ENCODE measurements around the gene PTPN3. TPM values are rescaled to one million over a fixed set of nuclear protein-coding genes. Genes with fewer than 3 reads are reported as not detected.

Gene PTPN3
- total RNA-seq, 6 donors from 2014 or later: 10.2 to 26.2 (median 15.2) TPM

- no peak overlapping the region for H3K4me3 ChIP-seq
- 68 to 86% methylated on average over 3 of the region's 3 CpGs for WGBS, 2 donors
- H3K9me3 ChIP-seq: no peaks in the 10 kb centered on the region
- no peaks in the 10 kb centered on the region for H3K4me1 ChIP-seq
- ATAC-seq (ENCODE audit: low FRiP score in 2 of 2) (no peak), DNase-seq (no peak)
- no peaks in the 10 kb centered on the region for H3K27me3 ChIP-seq
- H3K36me3 ChIP-seq: peaks cover 0 to 5% (median 0%) of the 10 kb centered on the region in 4 donors
- TF ChIP-seq CTCF (IDR thresholded peaks at IDR 0.05) (no peak), POLR2A (IDR thresholded peaks at IDR 0.05) (no peak), EP300 (IDR thresholded peaks at IDR 0.05) (no peak), POLR2AphosphoS5 (IDR thresholded peaks at IDR 0.05) (no peak)
- H3K27ac ChIP-seq: no peak overlapping the region
Observed at GRCh38 chr9:109452761-109453160, 45.3 kb downstream of the PTPN3 start.

- no peaks in the 10 kb centered on the region for H3K9me3 ChIP-seq
- H3K4me1 ChIP-seq: no peaks in the 10 kb centered on the region
- no peaks in the 10 kb centered on the region for H3K27me3 ChIP-seq
- H3K36me3 ChIP-seq: peaks cover 0 to 5% (median 0%) of the 10 kb centered on the region in 4 donors
- no peak for DNase-seq
- no peak overlapping the region for H3K4me3 ChIP-seq
- WGBS, 2 donors: 72 to 85% methylated on average over 8 to 9 of the region's 9 CpGs
- ATAC-seq (ENCODE audit: low FRiP score in 2 of 2): no peak
- H3K27ac ChIP-seq: no peak overlapping the region
- TF ChIP-seq POLR2AphosphoS5 (IDR thresholded peaks at IDR 0.05) (no peak), CTCF (IDR thresholded peaks at IDR 0.05) (no peak), POLR2A (IDR thresholded peaks at IDR 0.05) (no peak), EP300 (IDR thresholded peaks at IDR 0.05) (no peak)
Observed at GRCh38 chr9:109451311-109452025, 46.6 kb downstream of the PTPN3 start.

- Histone ChIP-seq H3K36me3 (peaks cover 0 to under 1% (median 0%) of the 10 kb centered on the region in 4 donors), H3K4me1 (no peaks in the 10 kb centered on the region), H3K4me3 (no peak overlapping the region), H3K9me3 (no peaks in the 10 kb centered on the region), H3K27me3 (no peaks in the 10 kb centered on the region), H3K27ac (no peak overlapping the region)
- ATAC-seq (ENCODE audit: low FRiP score in 2 of 2) (no peak), DNase-seq (no peak)
- 41 to 79% methylated on average over 3 of the region's 3 CpGs for WGBS, 2 donors
- no peak for TF ChIP-seq POLR2A (IDR thresholded peaks at IDR 0.05)
- no peak for TF ChIP-seq POLR2AphosphoS5 (IDR thresholded peaks at IDR 0.05)
- TF ChIP-seq CTCF (IDR thresholded peaks at IDR 0.05): no peak
- no peak for TF ChIP-seq EP300 (IDR thresholded peaks at IDR 0.05)
Observed at GRCh38 chr9:109450346-109450745, 47.8 kb downstream of the PTPN3 start.

- Histone ChIP-seq H3K4me1 (no peaks in the 10 kb centered on the region), H3K27me3 (no peaks in the 10 kb centered on the region), H3K9me3 (no peaks in the 10 kb centered on the region), H3K36me3 (no peaks in the 10 kb centered on the region), H3K27ac (no peak overlapping the region), H3K4me3 (no peak overlapping the region)
- DNase-seq (no peak), ATAC-seq (ENCODE audit: low FRiP score in 2 of 2) (no peak)
- TF ChIP-seq CTCF (IDR thresholded peaks at IDR 0.05): no peak
- WGBS, 2 donors: 86 to 90% methylated on average over 9 to 12 of the region's 12 CpGs
Observed at GRCh38 chr9:109449036-109449798, 48.9 kb downstream of the PTPN3 start.
